Measurements from ENCODE around the gene SULT1C4.

DNA sequence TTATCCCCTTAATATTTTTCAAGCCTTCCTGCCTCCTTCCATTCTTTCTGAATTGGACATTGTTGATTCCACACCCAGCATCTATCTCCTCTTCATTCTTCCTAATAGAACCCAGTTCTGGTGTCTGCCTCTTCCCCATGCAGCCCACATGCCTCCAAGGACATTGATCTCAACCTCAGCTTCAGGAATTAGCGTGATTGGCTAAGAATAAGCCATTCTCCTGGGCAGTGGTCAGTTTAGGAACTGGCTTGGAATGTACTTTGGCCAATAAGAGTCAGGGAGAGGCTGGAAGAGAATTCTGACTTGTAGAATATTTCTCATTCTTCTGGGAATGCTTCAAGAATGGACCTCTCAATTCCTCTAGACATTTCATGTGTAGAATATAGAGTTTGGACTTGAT lies 45.3 kb downstream of the SULT1C4 start:
- TF ChIP-seq, protein P1, sequence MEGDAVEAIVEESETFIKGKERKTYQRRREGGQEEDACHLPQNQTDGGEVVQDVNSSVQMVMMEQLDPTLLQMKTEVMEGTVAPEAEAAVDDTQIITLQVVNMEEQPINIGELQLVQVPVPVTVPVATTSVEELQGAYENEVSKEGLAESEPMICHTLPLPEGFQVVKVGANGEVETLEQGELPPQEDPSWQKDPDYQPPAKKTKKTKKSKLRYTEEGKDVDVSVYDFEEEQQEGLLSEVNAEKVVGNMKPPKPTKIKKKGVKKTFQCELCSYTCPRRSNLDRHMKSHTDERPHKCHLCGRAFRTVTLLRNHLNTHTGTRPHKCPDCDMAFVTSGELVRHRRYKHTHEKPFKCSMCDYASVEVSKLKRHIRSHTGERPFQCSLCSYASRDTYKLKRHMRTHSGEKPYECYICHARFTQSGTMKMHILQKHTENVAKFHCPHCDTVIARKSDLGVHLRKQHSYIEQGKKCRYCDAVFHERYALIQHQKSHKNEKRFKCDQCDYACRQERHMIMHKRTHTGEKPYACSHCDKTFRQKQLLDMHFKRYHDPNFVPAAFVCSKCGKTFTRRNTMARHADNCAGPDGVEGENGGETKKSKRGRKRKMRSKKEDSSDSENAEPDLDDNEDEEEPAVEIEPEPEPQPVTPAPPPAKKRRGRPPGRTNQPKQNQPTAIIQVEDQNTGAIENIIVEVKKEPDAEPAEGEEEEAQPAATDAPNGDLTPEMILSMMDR (IDR thresholded peaks at IDR 0.05), result no peak
- TF ChIP-seq POLR2A (IDR thresholded peaks at IDR 0.05), result no peak

Measured in thyroid gland (tissue), 4 donors.